OCI-LY1 (cell line): ENCODE data around the gene PRELID1.

ENCODE experiments used
- EZH2 ChIP-seq: fragments of 200-600 bp; sonication (generic), shearing (Covaris generic); IDR thresholded peaks from 2 replicates; pipeline ENCODE4 v1.8.0; 2017; ENCODE audit warnings: borderline replicate concordance, mixed run types, mild to moderate bottlenecking, antibody characterized with exemption, low read length, moderate library complexity, mixed read lengths
- TF ChIP-seq, protein P1 (sequence below): fragments of 200-600 bp; sonication (generic), shearing (Covaris generic); IDR thresholded peaks from 2 replicates; pipeline ENCODE4 v1.5.1; 2017; ENCODE audit warnings: mild to moderate bottlenecking, antibody characterized with exemption, low read length, moderate library complexity, mixed read lengths

DNA sequence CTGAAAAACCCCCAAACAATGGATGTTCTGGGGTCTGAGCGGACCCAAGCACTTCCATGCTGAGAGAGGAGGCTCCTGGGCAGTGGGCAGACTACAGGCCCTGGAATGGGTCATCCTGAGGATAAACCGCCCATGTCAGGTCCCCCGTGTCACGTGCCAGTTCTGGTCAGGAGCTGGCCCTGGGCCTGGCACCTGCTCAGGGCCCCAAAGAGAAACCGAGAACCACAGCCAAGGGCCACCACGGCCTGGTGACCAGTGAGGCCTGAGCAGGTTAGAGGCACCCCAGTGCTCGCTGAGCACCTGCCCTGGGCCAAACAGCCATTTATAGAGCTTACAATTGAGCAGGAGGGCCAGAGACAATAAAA, 32.1 kb downstream of the PRELID1 start:
- TF ChIP-seq, protein P1, sequence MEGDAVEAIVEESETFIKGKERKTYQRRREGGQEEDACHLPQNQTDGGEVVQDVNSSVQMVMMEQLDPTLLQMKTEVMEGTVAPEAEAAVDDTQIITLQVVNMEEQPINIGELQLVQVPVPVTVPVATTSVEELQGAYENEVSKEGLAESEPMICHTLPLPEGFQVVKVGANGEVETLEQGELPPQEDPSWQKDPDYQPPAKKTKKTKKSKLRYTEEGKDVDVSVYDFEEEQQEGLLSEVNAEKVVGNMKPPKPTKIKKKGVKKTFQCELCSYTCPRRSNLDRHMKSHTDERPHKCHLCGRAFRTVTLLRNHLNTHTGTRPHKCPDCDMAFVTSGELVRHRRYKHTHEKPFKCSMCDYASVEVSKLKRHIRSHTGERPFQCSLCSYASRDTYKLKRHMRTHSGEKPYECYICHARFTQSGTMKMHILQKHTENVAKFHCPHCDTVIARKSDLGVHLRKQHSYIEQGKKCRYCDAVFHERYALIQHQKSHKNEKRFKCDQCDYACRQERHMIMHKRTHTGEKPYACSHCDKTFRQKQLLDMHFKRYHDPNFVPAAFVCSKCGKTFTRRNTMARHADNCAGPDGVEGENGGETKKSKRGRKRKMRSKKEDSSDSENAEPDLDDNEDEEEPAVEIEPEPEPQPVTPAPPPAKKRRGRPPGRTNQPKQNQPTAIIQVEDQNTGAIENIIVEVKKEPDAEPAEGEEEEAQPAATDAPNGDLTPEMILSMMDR, result no peak
- TF ChIP-seq EZH2, result no peak
